NCI-H774 (cell line): Measurements from ENCODE around the gene TP53TG3F.
"Not testable (repeated sequence)": the region's sequence is repeated elsewhere in the genome, so short reads cannot be mapped to it uniquely, and the experiment has no call there.

Experiments
- DNase-seq: peaks from one replicate; lab custom pipeline; 2025; lab: John Stamatoyannopoulos, UW

Gene TP53TG3F

DNA sequence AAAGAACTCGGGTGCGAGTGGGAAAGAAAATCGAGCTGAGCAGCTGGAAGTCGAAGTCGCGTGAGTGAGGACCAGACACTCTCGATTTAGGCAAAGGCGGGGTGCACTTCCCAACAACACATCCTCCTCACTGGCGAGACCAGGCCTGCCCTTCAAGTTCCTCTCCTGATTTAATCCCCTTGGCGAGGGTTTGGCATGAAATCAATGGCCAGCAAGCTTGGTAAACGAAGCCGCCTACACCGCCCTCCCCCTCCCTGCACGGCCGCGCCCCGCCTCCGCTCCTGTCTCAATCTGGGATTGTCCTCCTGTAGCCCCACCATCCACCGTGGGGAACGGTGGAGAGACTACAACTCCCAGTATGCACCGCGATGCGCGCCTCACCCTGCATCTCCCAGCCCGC, at the start of gene TP53TG3F:
Gene TP53TG3F (plus strand): TSS at position 301 of the 400 bp plus-strand sequence. CDS start 68 bp downstream, at position 369.
- not testable (repeated sequence) for DNase-seq

GRCh38 chr16:33491611-33492010, 32.2 kb downstream of the TP53TG3F start:
- not testable (repeated sequence) for DNase-seq

DNA sequence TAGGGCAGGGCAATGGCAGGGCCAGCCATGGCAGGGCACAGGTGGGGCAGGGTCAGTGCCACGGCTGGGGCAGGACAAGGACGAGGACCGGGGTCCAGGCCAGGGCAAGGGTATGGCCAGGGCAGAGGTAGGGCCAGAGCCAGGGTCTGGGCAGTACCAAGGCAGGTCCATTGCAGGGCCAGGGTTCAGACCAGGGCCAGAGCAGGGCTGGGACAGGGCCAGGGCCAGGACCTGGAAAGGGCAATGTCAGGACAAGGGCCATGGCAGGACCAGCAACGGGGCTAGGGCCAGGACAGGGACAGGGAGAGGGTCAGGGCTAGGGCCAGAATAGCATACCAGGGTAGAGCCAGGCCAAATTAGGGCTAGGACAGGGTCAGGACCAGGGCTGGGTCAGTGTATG, 47.8 kb downstream of the TP53TG3F start:
- DNase-seq, result not testable (repeated sequence)

DNA sequence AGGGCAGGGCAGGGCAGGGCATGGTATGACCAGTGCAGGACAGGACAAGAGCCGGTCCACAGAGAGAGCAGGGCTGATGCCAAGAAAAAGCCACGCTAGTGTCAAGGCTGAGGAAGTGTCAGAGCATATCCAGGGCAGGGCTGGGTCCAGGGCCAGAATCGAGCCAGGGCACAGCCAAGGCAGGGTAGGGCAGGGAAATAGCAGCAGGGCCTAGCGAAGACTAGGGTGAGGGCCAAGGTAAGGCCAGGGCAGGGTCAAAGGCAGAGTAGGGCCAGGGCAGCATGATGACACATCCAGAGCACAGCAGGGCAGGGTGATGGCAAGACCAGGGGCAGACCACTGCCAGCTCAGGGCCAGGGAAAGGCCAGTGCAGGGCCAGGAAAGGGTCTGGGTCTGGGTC, 49.7 kb downstream of the TP53TG3F start:
- not testable (repeated sequence) for DNase-seq

DNA sequence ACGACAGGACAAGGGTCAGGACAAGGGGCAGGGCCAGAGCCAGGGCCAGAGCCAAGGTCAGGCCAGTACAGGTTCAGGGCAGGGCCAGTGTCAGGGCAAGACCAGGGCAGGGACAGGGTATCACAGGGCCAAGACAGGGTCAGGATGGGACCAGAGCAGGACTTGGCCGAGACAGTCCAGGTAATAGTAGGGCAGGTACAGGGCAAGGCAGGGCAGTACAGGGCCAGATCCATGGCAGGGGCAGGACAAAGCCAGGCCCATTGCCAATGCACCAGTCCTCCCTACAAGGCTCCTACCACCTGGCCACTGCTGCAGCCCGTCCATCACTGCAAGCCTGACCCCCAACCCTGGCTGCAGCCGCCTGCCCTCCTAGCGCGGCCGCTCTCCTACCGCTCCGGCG, 50.5 kb downstream of the TP53TG3F start:
- DNase-seq, result not testable (repeated sequence)
